BE2C (cell line): ENCODE data around the gene FBXO15.

ENCODE experiments used
- DNase-seq: peaks from one replicate; pipeline ENCODE4 v3.0.0-alpha.2; 2020
- H3K27me3 ChIP-seq: fragments of 250-450 bp; sonication (Bioruptor Pico); 2 replicates; pipeline ENCODE4 v1.5.1; 2020; ENCODE audit warnings: mild to moderate bottlenecking
- H3K36me3 ChIP-seq: fragments of 250-450 bp; sonication (Bioruptor Pico); 2 replicates; pipeline ENCODE4 v1.5.1; 2020; ENCODE audit warnings: mild to moderate bottlenecking
- H3K4me1 ChIP-seq: fragments of 250-450 bp; sonication (Bioruptor Pico); 2 replicates; pipeline ENCODE4 v1.5.1; 2020
- H3K4me3 ChIP-seq: 2 replicates; pipeline ENCODE4 v1.5.1; 2011; ENCODE audit warnings: low read depth, low read length
- H3K9me3 ChIP-seq: fragments of 250-450 bp; sonication (Bioruptor Pico); 2 replicates; pipeline ENCODE4 v1.5.1; 2020
- CTCF ChIP-seq: IDR thresholded peaks from 2 replicates; pipeline ENCODE4 v1.5.1; 2012; ENCODE audit warnings: mild to moderate bottlenecking, low read depth, low read length

FBXO15 gene

GRCh38 chr18:74062037-74062436 is 85.6 kb downstream of the FBXO15 start:
- H3K27me3 ChIP-seq = no peaks in the 10 kb centered on the region
- H3K4me1 ChIP-seq = no peaks in the 10 kb centered on the region
- DNase-seq = no peak
- H3K36me3 ChIP-seq = no peaks in the 10 kb centered on the region
- TF ChIP-seq CTCF = no peak
- no peaks in the 10 kb centered on the region for H3K9me3 ChIP-seq
- no peak overlapping the region for H3K4me3 ChIP-seq

DNA sequence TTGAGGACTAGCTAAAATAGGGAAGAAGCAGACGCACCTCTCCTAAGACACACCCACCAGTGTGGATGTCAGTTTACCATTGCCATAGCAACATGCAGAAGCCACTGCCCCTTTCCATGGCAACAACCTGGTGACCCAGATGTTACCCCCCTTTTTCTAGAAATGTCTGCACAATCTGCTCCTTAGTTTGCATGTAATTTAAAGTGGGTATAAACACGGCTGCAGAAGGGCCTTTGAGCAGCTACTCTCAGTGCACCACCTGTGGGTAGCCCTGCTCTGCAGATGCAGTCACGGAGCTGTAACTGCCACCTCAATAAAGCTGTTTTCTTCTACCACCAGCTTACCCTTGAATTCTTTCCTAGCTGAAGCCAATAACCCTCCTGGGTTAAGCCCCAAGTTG is 87.1 kb downstream of the FBXO15 start:
- no peaks in the 10 kb centered on the region for H3K4me1 ChIP-seq
- DNase-seq = no peak
- H3K36me3 ChIP-seq = no peaks in the 10 kb centered on the region
- H3K9me3 ChIP-seq = no peaks in the 10 kb centered on the region
- no peak for TF ChIP-seq CTCF
- no peaks in the 10 kb centered on the region for H3K27me3 ChIP-seq
- no peak overlapping the region for H3K4me3 ChIP-seq

GRCh38 chr18:74050807-74051206 is 96.8 kb downstream of the FBXO15 start:
- Histone ChIP-seq H3K4me3 (no peak overlapping the region), H3K36me3 (no peaks in the 10 kb centered on the region), H3K27me3 (no peaks in the 10 kb centered on the region), H3K4me1 (no peaks in the 10 kb centered on the region), H3K9me3 (no peaks in the 10 kb centered on the region)
- no peak for TF ChIP-seq CTCF
- no peak for DNase-seq

DNA sequence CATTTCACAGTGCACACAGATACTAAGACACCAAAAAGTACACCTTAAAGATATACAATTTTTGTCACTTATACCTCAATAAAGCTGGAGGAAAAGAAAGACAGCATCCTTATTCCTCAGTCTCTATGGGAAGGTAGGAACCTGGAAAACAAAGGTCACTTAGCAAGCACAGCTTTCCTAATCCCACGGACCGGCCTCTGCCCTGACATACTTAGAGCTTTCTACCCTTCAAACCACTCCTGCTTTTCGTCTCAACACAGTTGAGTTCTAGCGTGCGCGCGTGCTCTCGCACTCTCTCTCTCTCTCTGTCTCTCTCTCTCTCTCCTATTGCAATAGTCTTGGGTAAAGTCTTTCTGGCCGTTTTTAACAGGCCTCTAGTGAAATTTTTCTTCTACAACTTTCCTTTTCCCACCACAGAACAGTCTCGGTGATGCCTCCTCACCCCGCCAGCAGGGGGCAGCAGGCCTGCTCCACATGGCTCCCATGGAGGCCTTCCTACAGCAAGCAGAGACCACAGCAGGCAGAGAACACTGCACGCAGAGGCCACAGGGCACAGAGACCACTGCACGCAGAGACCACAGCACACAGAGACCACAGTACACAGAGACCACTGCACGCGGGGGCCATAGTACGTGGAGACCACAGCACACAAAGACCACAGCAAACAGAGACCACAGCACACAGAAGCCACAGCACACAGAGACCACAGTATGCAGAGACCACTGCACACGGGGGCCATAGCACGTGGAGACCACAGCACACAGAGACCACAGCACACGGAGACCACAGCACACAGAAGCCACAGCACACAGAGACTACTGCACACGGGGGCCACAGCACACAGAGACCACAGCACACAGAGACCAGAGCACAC is 106.9 kb downstream of the FBXO15 start:
- peak; percentile 58 for DNase-seq
- H3K4me3 ChIP-seq = no peak overlapping the region
- TF ChIP-seq CTCF = peak; percentile 64
- H3K27me3 ChIP-seq = no peaks in the 10 kb centered on the region
- no peaks in the 10 kb centered on the region for H3K9me3 ChIP-seq
- H3K4me1 ChIP-seq = no peaks in the 10 kb centered on the region
- H3K36me3 ChIP-seq = no peaks in the 10 kb centered on the region

GRCh38 chr18:74040008-74040407 is 107.6 kb downstream of the FBXO15 start:
- no peaks in the 10 kb centered on the region for H3K4me1 ChIP-seq
- no peaks in the 10 kb centered on the region for H3K36me3 ChIP-seq
- no peak for DNase-seq
- no peaks in the 10 kb centered on the region for H3K9me3 ChIP-seq
- no peaks in the 10 kb centered on the region for H3K27me3 ChIP-seq
- TF ChIP-seq CTCF = no peak
- no peak overlapping the region for H3K4me3 ChIP-seq

DNA sequence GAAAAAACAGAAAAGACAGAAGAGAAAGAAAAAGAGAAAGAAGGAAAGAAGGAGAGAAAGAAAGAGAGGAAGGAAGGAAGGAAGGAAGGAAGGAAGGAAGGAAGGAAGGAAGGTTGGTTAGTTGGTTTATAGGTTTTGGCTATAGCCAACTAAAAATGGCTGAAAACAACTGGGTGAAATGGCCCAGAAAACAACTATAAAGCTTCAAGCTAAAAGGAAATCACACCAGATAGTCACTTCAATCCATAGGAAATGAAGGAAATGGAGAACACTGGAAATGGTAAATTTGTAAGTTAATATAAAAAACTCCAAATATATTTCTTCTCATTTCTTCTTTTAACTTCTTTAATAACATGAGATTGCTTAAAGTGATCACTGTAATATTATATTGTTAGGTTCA is 118.5 kb downstream of the FBXO15 start:
- no peak for DNase-seq
- no peak for TF ChIP-seq CTCF
- no peaks in the 10 kb centered on the region for H3K27me3 ChIP-seq
- no peaks in the 10 kb centered on the region for H3K4me1 ChIP-seq
- H3K36me3 ChIP-seq = no peaks in the 10 kb centered on the region
- no peak overlapping the region for H3K4me3 ChIP-seq
- no peaks in the 10 kb centered on the region for H3K9me3 ChIP-seq
